HTERT RPE-1 (cell line): ENCODE measurements around the gene USP6.
"Not testable (repeated sequence)": the region's sequence is repeated elsewhere in the genome, so short reads cannot be mapped to it uniquely, and the experiment has no call there.

Experiments used
- in situ Hi-C: fragments of 300-500 bp; cut with MboI; formaldehyde crosslinking; loops from 4 replicates; pipeline ENCODE4 v1.14.3; 2020; ENCODE audit warnings: low sequenced_read_pairs

Gene USP6

GRCh38 chr17:5121186-5121841 lies 5.5 kb downstream of the USP6 start:
- in situ Hi-C loops, result no loop called here

- in situ Hi-C loops, result not testable (repeated sequence)
Observed at GRCh38 chr17:5122056-5122455, 6.2 kb downstream of the USP6 start.

- in situ Hi-C loops, result no loop called here
Observed at GRCh38 chr17:5122586-5123342, 6.9 kb downstream of the USP6 start.

- in situ Hi-C loops, result no loop called here
Observed at GRCh38 chr17:5123343-5124124, 7.7 kb downstream of the USP6 start.

GRCh38 chr17:5124125-5124760 lies 8.4 kb downstream of the USP6 start:
- in situ Hi-C loops, result not testable (repeated sequence)

- in situ Hi-C loops, result not testable (repeated sequence)
Observed at GRCh38 chr17:5124896-5125295, 9.1 kb downstream of the USP6 start.

GRCh38 chr17:5126719-5127488 lies 11.1 kb downstream of the USP6 start:
- in situ Hi-C loops, result no loop called here

GRCh38 chr17:5127910-5128309 lies 12.1 kb downstream of the USP6 start:
- in situ Hi-C loops, result no loop called here

- in situ Hi-C loops, result not testable (repeated sequence)
Observed at GRCh38 chr17:5128387-5128786, 12.6 kb downstream of the USP6 start.

GRCh38 chr17:5128905-5129535 lies 13.2 kb downstream of the USP6 start:
- in situ Hi-C loops, result no loop called here

GRCh38 chr17:5129770-5130169 lies 13.9 kb downstream of the USP6 start:
- in situ Hi-C loops, result not testable (repeated sequence)

GRCh38 chr17:5130261-5130660 lies 14.4 kb downstream of the USP6 start:
- in situ Hi-C loops, result not testable (repeated sequence)

- in situ Hi-C loops, result not testable (repeated sequence)
Observed at GRCh38 chr17:5130687-5131086, 14.9 kb downstream of the USP6 start.

- in situ Hi-C loops, result no loop called here
Observed at GRCh38 chr17:5131146-5131715, 15.4 kb downstream of the USP6 start.

- in situ Hi-C loops, result not testable (repeated sequence)
Observed at GRCh38 chr17:5131799-5132502, 16.1 kb downstream of the USP6 start.

GRCh38 chr17:5132503-5133225 lies 16.8 kb downstream of the USP6 start:
- in situ Hi-C loops, result not testable (repeated sequence)

GRCh38 chr17:5133311-5133710 lies 17.5 kb downstream of the USP6 start:
- in situ Hi-C loops, result no loop called here

- in situ Hi-C loops, result not testable (repeated sequence)
Observed at GRCh38 chr17:5133961-5134360, 18.1 kb downstream of the USP6 start.
